Keratinocyte (primary cell): ENCODE data around the gene GTF3C5.

Experiments used
- EZH2 ChIP-seq: IDR thresholded peaks from one replicate; pipeline ENCODE4 v1.6.1; 2012; ENCODE audit warnings: inconsistent platforms, mild to moderate bottlenecking, low read length, moderate library complexity
- TF ChIP-seq, protein P1 (sequence below), 3 experiments: IDR thresholded peaks in 1 of 3; conservative IDR thresholded peaks in 1 of 3; optimal IDR thresholded peaks in 1 of 3; 2 replicates in 2 of 3; 3 replicates in 1 of 3; pipeline versions ENCODE3 to v1.5.1; 2011; ENCODE audit warnings: low read length in 3 of 3, mild to moderate bottlenecking in 3 of 3, moderate library complexity in 2 of 3, control low read depth in 1 of 3, inconsistent platforms in 1 of 3; ENCODE audit not compliant: insufficient read depth in 2 of 3; ENCODE audit errors: extremely low read depth in 1 of 3

DNA sequence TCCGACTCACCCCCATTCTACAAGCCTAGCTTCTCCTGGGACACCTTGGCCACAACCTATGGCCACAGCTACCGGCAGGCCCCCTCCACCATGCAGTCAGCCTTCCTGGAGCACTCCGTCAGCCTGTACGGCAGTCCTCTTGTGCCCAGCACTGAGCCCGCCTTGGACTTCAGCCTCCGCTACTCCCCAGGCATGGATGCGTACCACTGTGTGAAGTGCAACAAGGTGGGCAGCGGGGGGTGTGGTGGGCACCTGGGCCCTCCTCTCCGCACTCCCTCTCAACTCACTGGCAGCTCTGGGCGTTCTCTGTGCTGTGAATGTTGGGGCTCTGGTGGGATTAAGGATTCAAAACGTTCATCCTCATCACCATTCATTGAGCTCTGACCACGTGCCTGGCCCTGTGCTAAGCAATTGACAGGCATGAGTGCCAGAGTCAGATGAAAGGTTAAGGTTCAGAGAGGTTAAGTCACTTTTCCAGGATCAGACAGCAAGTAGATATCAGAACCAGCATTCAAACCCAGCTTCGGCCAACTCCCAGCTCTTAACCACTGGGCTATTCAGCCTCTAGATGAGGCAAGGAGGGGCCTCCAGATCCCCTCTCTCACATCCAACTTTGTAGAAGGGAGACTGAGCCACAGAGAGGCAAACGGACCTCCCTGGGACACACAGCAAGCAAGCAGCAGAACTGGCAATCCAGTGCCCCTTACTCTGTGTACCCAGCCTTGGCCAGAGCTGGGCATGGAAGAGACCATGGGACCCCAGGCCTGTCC, 42.4 kb upstream of the GTF3C5 start:
- TF ChIP-seq, protein P1, sequence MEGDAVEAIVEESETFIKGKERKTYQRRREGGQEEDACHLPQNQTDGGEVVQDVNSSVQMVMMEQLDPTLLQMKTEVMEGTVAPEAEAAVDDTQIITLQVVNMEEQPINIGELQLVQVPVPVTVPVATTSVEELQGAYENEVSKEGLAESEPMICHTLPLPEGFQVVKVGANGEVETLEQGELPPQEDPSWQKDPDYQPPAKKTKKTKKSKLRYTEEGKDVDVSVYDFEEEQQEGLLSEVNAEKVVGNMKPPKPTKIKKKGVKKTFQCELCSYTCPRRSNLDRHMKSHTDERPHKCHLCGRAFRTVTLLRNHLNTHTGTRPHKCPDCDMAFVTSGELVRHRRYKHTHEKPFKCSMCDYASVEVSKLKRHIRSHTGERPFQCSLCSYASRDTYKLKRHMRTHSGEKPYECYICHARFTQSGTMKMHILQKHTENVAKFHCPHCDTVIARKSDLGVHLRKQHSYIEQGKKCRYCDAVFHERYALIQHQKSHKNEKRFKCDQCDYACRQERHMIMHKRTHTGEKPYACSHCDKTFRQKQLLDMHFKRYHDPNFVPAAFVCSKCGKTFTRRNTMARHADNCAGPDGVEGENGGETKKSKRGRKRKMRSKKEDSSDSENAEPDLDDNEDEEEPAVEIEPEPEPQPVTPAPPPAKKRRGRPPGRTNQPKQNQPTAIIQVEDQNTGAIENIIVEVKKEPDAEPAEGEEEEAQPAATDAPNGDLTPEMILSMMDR (optimal IDR thresholded peaks at IDR 0.05 in 1 of 3, IDR thresholded peaks at IDR 0.05 in 1 of 3, conservative IDR thresholded peaks at IDR 0.05 in 1 of 3; ENCODE audit: extremely low read depth in 1 of 3, insufficient read depth in 2 of 3, low read length in 3 of 3) = no peak
- TF ChIP-seq EZH2 = no peak
